ENCODE results near the gene CD44.

Gene CD44

GRCh38 chr11:35207471-35208403 lies 68.8 kb downstream of the CD44 start:
- no peak overlapping the region for H3K27ac ChIP-seq (ENCODE audit: poor library complexity, severe bottlenecking)
- no peaks in the 10 kb centered on the region for H3K9me3 ChIP-seq (ENCODE audit: severe bottlenecking)
- ATAC-seq (ENCODE audit: low read depth), result no peak
- peaks cover 95% of the 10 kb centered on the region for H3K36me3 ChIP-seq (ENCODE audit: low read depth)
- no peak overlapping the region for H3K4me3 ChIP-seq (ENCODE audit: severe bottlenecking)
- peaks cover 3% of the 10 kb centered on the region for H3K4me1 ChIP-seq (ENCODE audit: insufficient read depth, poor library complexity, severe bottlenecking)
- no peaks in the 10 kb centered on the region for H3K27me3 ChIP-seq (ENCODE audit: insufficient read depth, poor library complexity, severe bottlenecking)
- no peak for DNase-seq (ENCODE audit: low spot score)
- TF ChIP-seq CTCF (IDR thresholded peaks at IDR 0.05; ENCODE audit: poor library complexity, severe bottlenecking), result no peak

- Histone ChIP-seq H3K36me3 (ENCODE audit: low read depth) (peaks cover 95% of the 10 kb centered on the region), H3K27ac (ENCODE audit: poor library complexity, severe bottlenecking) (no peak overlapping the region), H3K9me3 (ENCODE audit: severe bottlenecking) (no peaks in the 10 kb centered on the region), H3K4me1 (ENCODE audit: insufficient read depth, poor library complexity, severe bottlenecking) (peaks cover 11% of the 10 kb centered on the region), H3K27me3 (ENCODE audit: insufficient read depth, poor library complexity, severe bottlenecking) (no peaks in the 10 kb centered on the region), H3K4me3 (ENCODE audit: severe bottlenecking) (no peak overlapping the region)
- DNase-seq (ENCODE audit: low spot score), result no peak
- no peak for ATAC-seq (ENCODE audit: low read depth)
- TF ChIP-seq CTCF (IDR thresholded peaks at IDR 0.05; ENCODE audit: poor library complexity, severe bottlenecking), result no peak
Measured at GRCh38 chr11:35208795-35209194, 69.8 kb downstream of the CD44 start.

- peaks cover 95% of the 10 kb centered on the region for H3K36me3 ChIP-seq (ENCODE audit: low read depth)
- no peak overlapping the region for H3K4me3 ChIP-seq (ENCODE audit: severe bottlenecking)
- no peak overlapping the region for H3K27ac ChIP-seq (ENCODE audit: poor library complexity, severe bottlenecking)
- ATAC-seq (ENCODE audit: low read depth), result no peak
- DNase-seq (ENCODE audit: low spot score), result no peak
- no peaks in the 10 kb centered on the region for H3K9me3 ChIP-seq (ENCODE audit: severe bottlenecking)
- peaks cover 16% of the 10 kb centered on the region for H3K4me1 ChIP-seq (ENCODE audit: insufficient read depth, poor library complexity, severe bottlenecking)
- no peaks in the 10 kb centered on the region for H3K27me3 ChIP-seq (ENCODE audit: insufficient read depth, poor library complexity, severe bottlenecking)
- no peak for TF ChIP-seq CTCF (IDR thresholded peaks at IDR 0.05; ENCODE audit: poor library complexity, severe bottlenecking)
Measured at GRCh38 chr11:35210876-35211546, 72.0 kb downstream of the CD44 start.

- DNase-seq (ENCODE audit: low spot score), result no peak
- peaks cover 16% of the 10 kb centered on the region for H3K4me1 ChIP-seq (ENCODE audit: insufficient read depth, poor library complexity, severe bottlenecking)
- H3K4me3 ChIP-seq (ENCODE audit: severe bottlenecking), result no peak overlapping the region
- H3K9me3 ChIP-seq (ENCODE audit: severe bottlenecking), result no peaks in the 10 kb centered on the region
- H3K36me3 ChIP-seq (ENCODE audit: low read depth), result peaks cover 100% of the 10 kb centered on the region
- peak overlapping the region; percentile 46 for H3K27ac ChIP-seq (ENCODE audit: poor library complexity, severe bottlenecking)
- no peak for ATAC-seq (ENCODE audit: low read depth)
- no peak for TF ChIP-seq CTCF (IDR thresholded peaks at IDR 0.05; ENCODE audit: poor library complexity, severe bottlenecking)
- H3K27me3 ChIP-seq (ENCODE audit: insufficient read depth, poor library complexity, severe bottlenecking), result no peaks in the 10 kb centered on the region
Measured at GRCh38 chr11:35211952-35212351, 73.0 kb downstream of the CD44 start.

Measured in RWPE2 (cell line).